ENCODE results near the gene PLOD1. TPM values are rescaled to one million over a fixed set of nuclear protein-coding genes. Genes with fewer than 3 reads are reported as not detected.

Gene PLOD1
- polyA plus RNA-seq, 1 donor (not counting 4 experiments of a cell fraction or from before 2014, with no cell fraction given): 63.6 TPM

DNA sequence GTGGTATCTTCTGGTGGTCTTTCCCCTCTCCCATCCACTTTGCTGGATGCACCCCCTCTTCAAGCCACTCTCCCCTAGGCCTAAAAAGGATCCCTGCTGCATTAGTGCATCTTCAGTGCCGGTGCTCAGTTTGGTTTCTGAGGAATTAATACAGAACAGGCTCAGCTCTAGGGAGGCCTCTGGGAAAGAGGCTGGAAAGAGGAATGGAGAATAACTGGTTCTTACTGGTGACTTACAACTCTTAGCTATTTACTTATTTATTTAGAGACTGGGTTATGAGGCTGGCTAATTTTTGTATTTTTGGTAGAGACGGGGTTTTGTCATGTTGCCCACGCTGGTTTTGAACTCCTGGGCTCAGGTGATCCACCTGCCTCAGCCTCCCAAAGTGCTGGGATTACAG is 64.7 kb downstream of the PLOD1 start:
- H2AFZ ChIP-seq (ENCODE audit: control insufficient read depth, low read length): no peak overlapping the region
- dilution Hi-C loops (cut with MboI; ENCODE audit: extremely low pct_ligation_motif_present, low sequenced_read_pairs): no loop called here
- peaks cover 45 to 67% of the 10 kb centered on the region in 2 experiments for H3K36me3 ChIP-seq (ENCODE audit: control insufficient read depth in 2 of 2, extremely low read depth in 1 of 2, insufficient read depth in 2 of 2, low read length in 2 of 2)
- TF ChIP-seq, protein P1, sequence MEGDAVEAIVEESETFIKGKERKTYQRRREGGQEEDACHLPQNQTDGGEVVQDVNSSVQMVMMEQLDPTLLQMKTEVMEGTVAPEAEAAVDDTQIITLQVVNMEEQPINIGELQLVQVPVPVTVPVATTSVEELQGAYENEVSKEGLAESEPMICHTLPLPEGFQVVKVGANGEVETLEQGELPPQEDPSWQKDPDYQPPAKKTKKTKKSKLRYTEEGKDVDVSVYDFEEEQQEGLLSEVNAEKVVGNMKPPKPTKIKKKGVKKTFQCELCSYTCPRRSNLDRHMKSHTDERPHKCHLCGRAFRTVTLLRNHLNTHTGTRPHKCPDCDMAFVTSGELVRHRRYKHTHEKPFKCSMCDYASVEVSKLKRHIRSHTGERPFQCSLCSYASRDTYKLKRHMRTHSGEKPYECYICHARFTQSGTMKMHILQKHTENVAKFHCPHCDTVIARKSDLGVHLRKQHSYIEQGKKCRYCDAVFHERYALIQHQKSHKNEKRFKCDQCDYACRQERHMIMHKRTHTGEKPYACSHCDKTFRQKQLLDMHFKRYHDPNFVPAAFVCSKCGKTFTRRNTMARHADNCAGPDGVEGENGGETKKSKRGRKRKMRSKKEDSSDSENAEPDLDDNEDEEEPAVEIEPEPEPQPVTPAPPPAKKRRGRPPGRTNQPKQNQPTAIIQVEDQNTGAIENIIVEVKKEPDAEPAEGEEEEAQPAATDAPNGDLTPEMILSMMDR (optimal IDR thresholded peaks at IDR 0.05 in 1 of 3, IDR thresholded peaks at IDR 0.05 in 1 of 3, conservative IDR thresholded peaks at IDR 0.05 in 1 of 3; ENCODE audit: extremely low read depth in 1 of 3, insufficient read depth in 2 of 3, low read length in 3 of 3): no peak
- no peak for TF ChIP-seq EZH2 (IDR thresholded peaks at IDR 0.05; ENCODE audit: low read length)
- H3K4me3 ChIP-seq (ENCODE audit: control insufficient read depth in 2 of 3, extremely low read depth in 1 of 3, insufficient read depth in 2 of 3, low read depth in 1 of 3, low read length in 3 of 3): no peak overlapping the region
- no peaks in the 10 kb centered on the region for H3K9me3 ChIP-seq (ENCODE audit: control insufficient read depth, low read depth, low read length)
- peaks cover 10% of the 10 kb centered on the region for H3K4me1 ChIP-seq (ENCODE audit: control insufficient read depth, extremely low read depth, insufficient read depth, low read length)
- no peaks in the 10 kb centered on the region for H3K27me3 ChIP-seq (ENCODE audit: control insufficient read depth, extremely low read depth, insufficient read depth, low read length)
- H4K20me1 ChIP-seq (ENCODE audit: control insufficient read depth, extremely low read depth, insufficient read depth, low read length): peaks cover 7% of the 10 kb centered on the region
- H3K79me2 ChIP-seq (ENCODE audit: control insufficient read depth, insufficient read depth, low read length): no peaks in the 10 kb centered on the region
- DNase-seq (ENCODE audit: low read depth, low spot score): no peak
- no peak overlapping the region for H3K9ac ChIP-seq (ENCODE audit: control insufficient read depth, extremely low read depth, insufficient read depth, low read length)
- H3K27ac ChIP-seq (ENCODE audit: control insufficient read depth, insufficient read depth, low read length): no peak overlapping the region
- no peak overlapping the region for H3K4me2 ChIP-seq (ENCODE audit: control insufficient read depth, extremely low read depth, insufficient read depth, low read depth, low read length)
- H3K9me1 ChIP-seq (ENCODE audit: control insufficient read depth, extremely low read depth, insufficient read depth, low read length): no peaks in the 10 kb centered on the region
- no peak for FAIRE-seq

GRCh38 chr1:12001249-12001917 is 66.9 kb downstream of the PLOD1 start:
- H3K9ac ChIP-seq (ENCODE audit: control insufficient read depth, extremely low read depth, insufficient read depth, low read length): no peak overlapping the region
- dilution Hi-C loops (cut with MboI; ENCODE audit: extremely low pct_ligation_motif_present, low sequenced_read_pairs): no loop called here
- H3K4me1 ChIP-seq (ENCODE audit: control insufficient read depth, extremely low read depth, insufficient read depth, low read length): peaks cover 10% of the 10 kb centered on the region
- H3K4me2 ChIP-seq (ENCODE audit: control insufficient read depth, extremely low read depth, insufficient read depth, low read depth, low read length): no peak overlapping the region
- peak overlapping the region; percentile 51 for H3K27ac ChIP-seq (ENCODE audit: control insufficient read depth, insufficient read depth, low read length)
- H4K20me1 ChIP-seq (ENCODE audit: control insufficient read depth, extremely low read depth, insufficient read depth, low read length): peaks cover 7% of the 10 kb centered on the region
- FAIRE-seq (no peak), DNase-seq (ENCODE audit: low read depth, low spot score) (no peak)
- H3K9me3 ChIP-seq (ENCODE audit: control insufficient read depth, low read depth, low read length): no peaks in the 10 kb centered on the region
- H3K79me2 ChIP-seq (ENCODE audit: control insufficient read depth, insufficient read depth, low read length): no peaks in the 10 kb centered on the region
- TF ChIP-seq, protein P1 (optimal IDR thresholded peaks at IDR 0.05 in 1 of 3, IDR thresholded peaks at IDR 0.05 in 1 of 3, conservative IDR thresholded peaks at IDR 0.05 in 1 of 3; ENCODE audit: extremely low read depth in 1 of 3, insufficient read depth in 2 of 3, low read length in 3 of 3): peak; percentile 33 to 49 (median 38)
- no peak for TF ChIP-seq EZH2 (IDR thresholded peaks at IDR 0.05; ENCODE audit: low read length)
- no peak overlapping the region for H3K4me3 ChIP-seq (ENCODE audit: control insufficient read depth in 2 of 3, extremely low read depth in 1 of 3, insufficient read depth in 2 of 3, low read depth in 1 of 3, low read length in 3 of 3)
- H3K36me3 ChIP-seq (ENCODE audit: control insufficient read depth in 2 of 2, extremely low read depth in 1 of 2, insufficient read depth in 2 of 2, low read length in 2 of 2): peaks cover 52 to 69% of the 10 kb centered on the region in 2 experiments
- H2AFZ ChIP-seq (ENCODE audit: control insufficient read depth, low read length): no peak overlapping the region
- no peaks in the 10 kb centered on the region for H3K9me1 ChIP-seq (ENCODE audit: control insufficient read depth, extremely low read depth, insufficient read depth, low read length)
- H3K27me3 ChIP-seq (ENCODE audit: control insufficient read depth, extremely low read depth, insufficient read depth, low read length): no peaks in the 10 kb centered on the region
